ENCODE measurements around the gene MED26.
"Not testable (repeated sequence)": the region's sequence is repeated elsewhere in the genome, so short reads cannot be mapped to it uniquely, and the experiment has no call there.

MED26 gene

DNA sequence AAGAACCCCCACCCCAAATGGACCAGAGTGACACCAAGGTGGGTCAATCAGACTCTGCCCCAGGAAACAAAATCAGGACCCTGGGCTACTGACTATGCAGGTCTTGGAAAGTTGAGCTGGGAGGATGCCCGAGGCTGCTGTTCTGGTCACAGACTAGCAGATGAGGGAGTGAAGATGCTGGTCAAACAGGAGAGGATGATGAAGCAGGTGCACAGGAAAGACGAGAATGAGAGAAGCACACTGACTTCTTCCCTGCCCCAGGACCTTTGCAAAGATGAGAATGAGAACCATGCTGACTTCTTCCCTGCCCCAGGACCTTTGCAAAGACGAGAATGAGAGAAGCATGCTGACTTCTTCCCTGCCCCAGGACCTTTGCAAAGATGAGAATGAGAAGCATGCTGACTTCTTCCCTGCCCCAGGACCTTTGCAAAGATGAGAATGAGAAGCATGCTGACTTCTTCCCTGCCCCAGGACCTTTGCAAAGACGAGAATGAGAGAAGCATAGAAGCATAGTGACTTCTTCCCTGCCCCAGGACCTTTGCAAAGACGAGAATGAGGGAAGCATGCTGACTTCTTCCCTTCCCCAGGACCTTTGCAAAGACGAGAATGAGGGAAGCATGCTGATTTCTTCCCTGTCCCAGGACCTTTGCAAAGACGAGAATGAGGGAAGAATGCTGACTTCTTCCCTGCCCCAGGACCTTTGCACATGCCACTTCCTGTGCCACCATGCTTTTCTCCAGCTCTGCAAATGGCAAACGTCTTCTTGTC is 23.6 kb upstream of the MED26 start:
- DNase-seq (ENCODE audit: low spot score), result not testable (repeated sequence)

DNA sequence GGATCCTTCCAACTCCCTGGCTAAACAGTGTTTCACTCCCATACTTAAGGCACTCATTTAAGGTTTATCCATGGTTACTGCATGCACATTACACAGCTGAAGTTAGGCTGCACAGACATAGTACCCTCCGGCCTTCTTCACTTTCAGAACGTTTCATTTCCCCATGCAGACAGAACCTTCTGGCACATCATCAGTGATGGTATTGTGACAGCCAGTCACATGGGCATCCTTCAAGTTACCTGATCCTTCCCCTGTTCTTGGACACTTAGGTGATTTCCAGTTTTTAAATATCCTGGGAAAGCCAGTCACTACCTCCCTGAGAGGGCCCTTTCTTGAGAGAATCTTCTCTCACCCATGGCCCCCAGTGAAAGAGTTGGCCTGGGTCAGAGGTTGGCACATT is 22.8 kb upstream of the MED26 start:
- no peak for DNase-seq (ENCODE audit: low spot score)

DNA sequence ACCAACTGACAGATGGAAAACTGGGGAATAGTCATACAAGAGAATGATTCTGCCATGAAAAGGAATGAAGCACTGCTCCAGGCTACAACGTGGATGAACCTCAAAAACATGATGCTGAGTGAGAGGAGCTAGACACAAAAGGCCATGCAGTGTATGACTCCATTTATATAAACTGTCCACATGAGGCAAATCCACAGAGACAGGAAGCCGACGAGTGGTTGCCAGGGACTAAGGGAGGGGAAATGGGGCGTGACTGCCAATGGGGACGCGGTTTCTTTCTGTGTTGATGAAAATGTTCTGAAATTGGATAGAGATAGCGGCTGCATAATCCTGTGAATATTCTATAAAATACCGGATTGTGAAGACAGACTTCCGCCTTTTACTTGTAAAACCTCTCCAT is 21.7 kb upstream of the MED26 start:
- no peak for DNase-seq (ENCODE audit: low spot score)

DNA sequence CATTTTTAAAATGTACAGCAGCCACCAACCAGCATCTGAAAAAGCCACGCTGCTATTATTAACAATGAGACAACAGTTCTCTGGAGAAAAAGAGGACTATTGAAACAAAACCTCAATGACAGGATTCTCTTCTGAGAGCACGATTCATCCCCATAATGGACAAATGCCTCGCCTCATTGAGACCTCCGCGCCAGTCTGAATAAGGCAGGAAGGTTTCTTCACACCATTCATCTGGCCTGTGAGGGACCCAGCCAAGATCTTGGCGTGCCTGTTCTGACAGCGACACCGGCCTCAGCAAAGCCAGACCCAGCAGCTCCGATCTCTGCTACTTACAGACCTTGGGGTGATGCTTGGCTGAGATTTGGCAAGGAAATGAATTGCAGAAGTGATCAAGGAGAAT is 17.1 kb upstream of the MED26 start:
- DNase-seq (ENCODE audit: low spot score), result no peak

DNA sequence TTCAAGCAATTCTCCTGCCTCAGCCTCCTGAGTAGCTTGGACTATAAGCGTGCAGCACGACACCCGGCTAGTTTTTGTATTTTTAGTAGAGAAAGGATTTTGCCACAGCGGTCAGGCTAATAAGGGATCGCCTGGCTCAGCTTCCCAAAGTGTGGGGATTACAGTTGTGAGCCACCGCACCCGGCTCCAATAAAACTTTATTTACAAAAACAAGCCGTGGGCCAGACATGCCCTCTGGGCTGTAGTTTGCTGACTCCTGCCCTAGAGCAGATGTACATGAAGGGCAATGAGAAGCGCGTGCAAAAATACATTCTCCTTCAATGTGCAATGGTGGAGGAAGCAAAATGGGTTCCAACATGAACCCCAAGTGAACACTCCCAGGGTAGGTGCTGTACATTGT is 13.7 kb upstream of the MED26 start:
- DNase-seq (ENCODE audit: low spot score), result no peak

DNA sequence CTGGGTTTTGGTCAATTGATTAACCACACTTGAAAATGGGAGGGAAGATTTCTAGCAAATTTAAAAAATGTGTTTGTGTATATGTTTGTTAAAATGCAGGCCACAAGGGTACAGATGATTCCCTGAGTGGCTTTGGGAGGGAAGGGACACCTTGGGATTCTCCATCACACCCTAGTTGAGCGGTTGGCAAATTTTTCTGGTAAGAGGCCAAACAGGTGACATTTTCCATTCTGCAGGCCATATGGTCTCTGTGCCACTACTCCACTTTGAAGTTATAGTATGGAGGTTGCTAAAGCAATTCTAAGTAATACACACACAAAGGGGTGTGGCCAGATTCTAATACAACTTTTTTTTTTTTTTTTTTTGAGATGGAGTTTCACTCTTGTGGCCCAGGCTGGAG is 12.9 kb upstream of the MED26 start:
- DNase-seq (ENCODE audit: low spot score), result no peak

DNA sequence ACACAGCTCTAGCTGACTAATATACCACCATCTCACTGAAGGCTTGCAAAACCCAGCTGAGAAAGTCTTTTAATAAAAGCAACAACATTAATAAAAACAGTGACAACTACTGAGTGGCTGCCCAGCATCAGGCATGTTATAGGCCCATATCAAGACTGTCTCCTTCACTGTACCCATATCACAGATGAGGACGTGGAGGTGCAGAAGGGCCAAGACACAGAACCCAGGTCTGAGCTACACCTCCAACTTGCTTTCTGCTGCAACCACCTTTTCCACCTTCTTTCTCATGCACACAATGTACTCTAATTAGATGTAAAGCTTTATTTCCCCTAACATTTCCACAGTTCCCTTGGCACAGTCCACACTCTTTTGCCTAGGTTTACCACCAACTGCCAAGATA is 10.7 kb upstream of the MED26 start:
- no peak for DNase-seq (ENCODE audit: low spot score)

DNA sequence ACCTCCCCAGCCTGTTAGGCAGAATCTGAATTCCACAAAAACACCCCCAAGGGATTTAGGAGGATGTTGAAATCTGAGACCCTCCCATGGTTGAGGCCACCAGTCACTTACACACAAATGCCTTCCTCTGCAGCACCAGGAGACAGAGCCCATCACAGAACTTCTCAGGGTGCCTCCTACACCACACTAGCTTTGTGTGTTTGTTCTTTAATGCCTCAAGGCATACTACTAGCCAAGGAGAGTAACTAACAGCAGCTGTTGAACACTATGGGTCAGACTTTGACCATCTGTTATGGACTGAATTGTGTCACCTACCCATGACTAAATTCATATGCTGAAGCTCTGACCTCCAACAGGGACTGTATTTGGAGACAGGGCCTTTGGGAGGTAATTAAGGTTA is 9.5 kb upstream of the MED26 start:
- no peak for DNase-seq (ENCODE audit: low spot score)

DNA sequence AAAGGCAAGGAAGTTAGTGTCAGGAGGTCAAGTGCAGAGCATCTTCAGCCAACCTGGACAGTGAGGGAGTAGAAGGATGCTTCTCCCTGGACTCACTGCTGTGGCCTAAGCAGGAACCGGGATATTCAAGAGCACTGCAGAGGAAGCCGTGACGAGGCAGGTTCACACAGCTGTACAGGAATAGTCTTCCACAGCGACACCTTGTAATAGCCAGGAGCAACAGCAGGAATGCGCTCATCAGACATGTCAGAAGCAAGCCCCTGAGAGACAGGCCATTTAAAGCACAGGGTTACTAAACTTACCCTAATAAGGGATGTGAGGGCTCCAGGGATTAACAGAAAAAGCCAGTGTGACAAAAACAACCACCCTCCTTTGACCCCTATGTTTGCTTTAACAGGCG is 3.5 kb upstream of the MED26 start:
- no peak for DNase-seq (ENCODE audit: low spot score)

DNA sequence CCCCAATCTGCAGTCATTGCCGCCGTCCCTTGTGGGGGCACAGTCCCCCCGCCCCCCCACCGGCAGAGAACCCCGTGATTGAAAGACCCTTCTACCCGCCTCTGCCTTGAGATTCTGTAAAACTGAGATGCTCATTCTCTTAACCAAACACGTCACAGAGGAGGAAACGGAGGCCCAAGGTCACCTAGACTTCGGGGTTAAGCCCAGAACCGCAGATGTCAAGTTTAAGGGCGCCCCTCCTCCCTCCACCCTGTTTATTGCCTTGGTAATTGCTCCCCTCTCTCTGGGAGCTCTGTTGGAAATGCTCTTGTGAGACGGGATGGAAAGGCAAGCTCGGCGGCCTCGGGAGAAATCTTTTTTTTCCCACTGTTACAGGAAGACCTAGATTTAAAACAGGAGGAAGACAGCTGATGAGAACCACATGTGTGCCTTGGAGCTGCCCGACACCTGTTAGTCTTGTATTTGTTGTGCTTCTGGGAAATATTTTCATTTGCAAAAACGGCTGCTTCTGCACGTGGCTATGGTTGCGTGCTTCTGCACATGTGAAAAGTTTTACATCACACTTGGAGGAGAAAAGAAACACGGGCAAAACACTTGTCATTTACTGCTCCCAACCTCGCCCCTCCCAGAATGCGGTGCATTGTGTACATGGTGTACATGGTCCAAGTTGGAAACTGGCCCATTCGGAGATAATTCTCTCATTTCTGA is 1.1 kb upstream of the MED26 start:
- DNase-seq (ENCODE audit: low spot score), result no peak

DNA sequence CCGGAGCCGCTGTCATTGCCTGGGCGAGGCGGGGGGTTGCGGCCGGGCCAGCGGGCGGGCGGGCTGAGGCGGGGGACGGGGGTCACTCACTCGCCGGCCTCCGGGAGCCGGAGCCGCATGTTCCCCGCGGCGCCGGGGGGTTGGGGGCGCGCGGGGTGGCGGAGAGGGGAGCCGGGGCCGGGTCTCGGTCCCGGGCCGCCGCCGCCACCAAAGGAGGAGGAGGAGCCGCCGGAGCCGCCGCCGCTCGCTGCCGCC is 149 bp downstream of the MED26 start:
- no peak for DNase-seq (ENCODE audit: low spot score)

DNA sequence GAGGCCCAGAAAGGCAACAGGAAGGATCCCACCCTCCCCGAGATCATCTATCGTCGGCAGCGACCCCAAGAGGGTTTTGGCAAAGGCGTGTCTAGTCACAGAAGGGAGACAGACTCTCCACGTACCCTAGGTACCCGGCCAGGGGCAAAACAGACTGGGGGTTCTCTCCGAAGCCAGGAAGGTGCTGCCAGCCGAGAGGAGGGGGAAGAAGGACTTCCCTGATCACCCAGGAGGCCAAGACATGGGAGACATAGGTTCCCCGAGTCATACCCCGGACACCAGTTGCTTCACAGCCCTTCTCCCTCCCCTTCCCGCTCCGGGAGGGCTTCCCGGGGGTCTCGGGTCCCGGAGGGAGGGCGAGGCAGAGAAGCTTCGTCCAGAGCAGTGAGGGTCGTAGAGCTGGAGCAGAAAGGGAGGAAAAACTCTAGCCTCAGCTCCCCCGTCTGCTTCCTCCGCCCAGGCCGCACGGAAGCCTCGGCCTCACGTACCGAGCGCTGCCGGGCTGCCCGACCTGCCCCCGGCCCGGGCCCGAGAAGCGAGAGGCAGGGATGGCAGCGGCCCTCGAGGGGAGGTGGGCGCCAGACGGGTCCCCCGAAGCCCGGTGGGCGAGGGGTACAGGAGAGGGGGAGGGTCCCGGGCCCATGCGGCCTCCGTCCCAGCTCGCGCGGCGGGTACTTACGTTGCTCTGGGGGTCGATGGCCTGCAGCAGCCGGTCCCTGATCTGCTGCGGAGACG is 644 bp downstream of the MED26 start:
- no peak for DNase-seq (ENCODE audit: low spot score)

DNA sequence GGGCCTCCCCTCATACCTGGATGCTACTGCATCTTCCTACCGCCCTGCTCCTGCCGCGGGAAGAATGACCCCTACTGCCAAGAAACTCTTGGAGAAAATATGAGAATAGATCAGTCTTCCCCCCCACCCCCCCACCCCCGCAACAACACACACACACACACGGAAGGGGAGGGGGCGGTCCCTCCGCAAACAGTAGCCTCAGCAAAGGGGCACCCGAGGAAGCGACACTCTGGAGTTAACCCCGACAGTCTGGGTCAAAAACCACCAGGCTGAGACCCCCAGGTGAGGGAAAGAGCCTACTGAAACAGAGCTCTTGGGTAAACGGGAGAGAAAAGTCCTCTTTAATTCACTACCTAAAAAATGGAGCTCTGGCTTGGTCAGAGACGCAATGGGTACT is 1.2 kb downstream of the MED26 start:
- no peak for DNase-seq (ENCODE audit: low spot score)

DNA sequence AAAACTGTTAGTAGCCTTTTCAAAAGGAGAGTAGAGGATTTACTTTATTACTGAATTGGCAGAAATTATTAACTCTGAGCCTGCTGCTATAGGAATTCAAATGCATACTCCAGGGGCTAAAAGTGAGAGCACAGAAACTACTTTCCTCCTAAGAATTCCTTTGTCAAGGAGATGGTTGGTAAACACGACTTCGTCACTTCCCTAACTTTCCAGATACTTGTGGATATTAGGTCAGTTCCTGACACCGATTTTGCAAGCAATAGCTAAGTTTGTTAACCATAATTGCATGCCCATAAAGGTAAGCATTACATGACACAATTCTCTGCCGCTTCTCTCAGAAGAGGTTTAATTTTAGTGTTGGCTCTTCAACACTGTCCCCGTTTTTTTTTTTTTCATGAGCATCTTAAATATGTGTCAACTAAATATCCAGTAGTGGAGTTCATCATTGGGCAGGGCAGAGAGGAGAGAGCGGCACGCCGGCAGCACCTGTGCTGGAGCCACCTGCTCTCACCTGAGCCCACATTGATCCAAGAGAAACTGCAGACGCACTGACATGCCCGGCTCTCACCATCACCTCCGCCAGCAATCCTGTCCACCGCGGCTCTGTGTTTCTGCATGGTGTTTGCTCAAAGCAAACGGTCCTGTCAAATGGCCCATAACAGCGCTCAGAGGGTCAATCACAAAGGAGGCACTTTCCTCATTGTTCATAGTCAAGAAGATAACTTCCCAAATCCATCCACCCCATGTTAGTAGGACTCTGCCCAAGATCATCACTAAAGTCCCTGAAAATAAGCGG is 2.6 kb downstream of the MED26 start:
- DNase-seq (ENCODE audit: low spot score), result no peak

DNA sequence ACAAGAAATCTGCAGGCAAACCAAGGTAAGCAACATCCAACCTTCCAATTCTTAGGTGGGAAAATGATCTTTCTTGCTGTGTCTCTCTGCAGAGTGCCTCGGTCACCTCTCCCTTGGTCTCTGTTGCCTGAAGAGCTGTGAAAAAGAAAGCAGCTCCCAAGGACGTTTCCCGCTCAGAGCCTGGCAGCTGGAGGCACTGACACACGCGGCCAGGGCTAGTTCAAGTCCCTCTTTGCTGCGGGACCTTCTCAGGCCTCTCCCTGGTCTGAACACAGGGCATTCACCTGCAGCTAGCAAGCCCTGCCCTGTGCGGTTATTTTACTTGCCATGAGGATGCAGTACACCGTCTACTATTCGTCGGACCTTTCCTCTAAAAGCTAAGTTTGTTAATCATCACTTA is 3.8 kb downstream of the MED26 start:
- DNase-seq (ENCODE audit: low spot score), result no peak

DNA sequence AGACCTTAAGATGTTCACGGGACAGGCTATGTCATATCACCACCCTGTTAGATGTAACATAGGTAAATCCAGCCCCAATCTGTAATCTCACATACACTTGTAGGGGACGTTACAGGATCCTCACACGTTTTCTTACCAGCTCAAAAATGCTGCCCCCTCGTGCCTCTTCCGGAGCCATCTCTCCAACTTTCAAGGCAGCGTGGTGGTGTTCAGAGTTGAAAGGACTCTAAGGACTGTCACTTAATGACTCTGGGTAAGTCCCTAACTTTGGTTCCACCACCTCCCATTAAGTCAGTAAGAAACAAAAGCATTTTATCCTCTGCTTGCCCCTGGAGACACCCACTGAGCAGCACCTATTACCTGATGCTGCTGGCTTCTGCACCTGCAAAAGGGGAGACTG is 4.4 kb downstream of the MED26 start:
- no peak for DNase-seq (ENCODE audit: low spot score)

DNA sequence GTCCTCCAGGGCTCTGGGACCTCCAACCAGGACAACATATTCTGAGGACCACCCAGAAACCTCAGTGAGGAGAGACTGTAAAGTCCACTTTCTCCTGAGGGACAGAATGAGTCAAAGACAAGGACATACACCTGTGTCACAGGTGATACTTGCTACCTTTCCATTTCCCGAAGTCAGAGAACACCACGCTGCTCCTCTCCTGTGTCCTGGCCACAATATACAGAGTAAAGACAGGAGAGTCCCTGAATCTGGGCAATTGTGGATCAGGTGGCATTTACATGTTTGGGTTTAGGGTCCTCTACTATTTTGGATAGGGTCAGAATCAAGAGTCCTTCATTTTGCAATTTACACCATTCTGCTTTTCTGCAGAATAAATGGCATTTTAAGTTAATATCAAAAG is 4.9 kb downstream of the MED26 start:
- DNase-seq (ENCODE audit: low spot score), result no peak

DNA sequence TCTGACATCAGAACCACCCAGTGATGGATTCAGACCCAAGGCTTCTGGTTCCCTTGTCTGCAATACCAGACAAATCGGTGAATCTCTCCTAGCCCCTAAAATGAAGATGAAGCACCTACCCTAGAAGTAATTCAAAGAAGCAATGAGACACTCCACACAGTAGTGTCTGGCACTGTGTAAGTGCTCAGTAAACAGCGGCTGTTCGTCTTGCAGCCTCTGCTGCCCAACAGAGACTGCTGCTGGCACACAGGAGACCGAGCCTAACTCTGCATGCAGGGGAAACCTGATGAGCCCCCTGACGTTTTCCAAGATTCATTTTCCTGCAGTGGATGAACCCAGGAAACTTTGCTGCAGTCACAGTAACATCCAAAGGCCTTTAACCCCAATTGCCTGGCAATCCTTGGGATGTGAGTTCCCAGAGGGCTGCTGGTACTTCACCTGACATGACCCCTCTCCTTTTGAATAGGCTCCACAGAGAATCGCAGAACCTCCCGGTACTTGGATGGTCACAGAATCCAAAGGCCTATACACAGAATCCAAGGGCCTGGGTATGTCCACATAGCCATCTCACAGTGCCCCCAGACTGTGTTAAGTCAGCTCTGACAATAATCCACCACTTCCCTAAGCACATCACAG is 6.7 kb downstream of the MED26 start:
- no peak for DNase-seq (ENCODE audit: low spot score)

DNA sequence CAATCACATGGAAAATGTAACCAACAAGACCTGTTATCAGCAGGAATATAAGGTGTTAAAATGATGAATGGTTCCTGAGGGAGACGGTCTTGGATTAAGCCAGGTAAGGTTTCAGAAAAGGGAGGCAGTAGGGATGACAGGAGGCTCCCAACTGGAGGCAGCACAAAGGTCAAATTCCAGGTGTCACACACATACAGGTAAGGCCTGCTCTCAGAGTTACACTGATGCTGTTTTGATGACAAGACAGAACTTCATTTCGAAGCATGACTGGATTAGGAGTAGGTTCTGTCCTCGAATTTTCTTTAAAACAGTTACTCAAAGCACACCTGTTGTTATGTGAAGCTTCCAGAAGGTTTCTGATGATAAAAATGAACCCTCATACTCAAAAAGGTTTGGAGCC is 7.4 kb downstream of the MED26 start:
- no peak for DNase-seq (ENCODE audit: low spot score)

DNA sequence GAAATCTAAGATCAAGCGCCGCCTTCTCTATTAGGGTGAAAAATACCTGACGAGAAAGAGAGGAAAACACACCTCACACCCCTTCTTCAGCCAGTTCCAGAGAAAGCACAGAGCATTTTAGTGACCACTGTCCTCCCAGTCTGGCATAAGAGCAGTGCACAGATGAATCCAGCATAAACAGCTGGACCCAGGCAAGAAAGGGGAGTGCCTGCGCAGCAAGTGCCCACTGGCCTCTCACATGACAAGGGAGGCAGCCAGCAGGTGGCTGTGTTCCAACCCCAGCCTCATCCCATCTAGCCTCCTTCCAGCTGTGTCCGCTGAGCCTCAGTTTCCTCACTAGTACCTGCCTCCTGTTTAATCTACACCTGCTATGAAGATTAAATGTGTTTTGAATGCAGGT is 8.0 kb downstream of the MED26 start:
- no peak for DNase-seq (ENCODE audit: low spot score)

DNA sequence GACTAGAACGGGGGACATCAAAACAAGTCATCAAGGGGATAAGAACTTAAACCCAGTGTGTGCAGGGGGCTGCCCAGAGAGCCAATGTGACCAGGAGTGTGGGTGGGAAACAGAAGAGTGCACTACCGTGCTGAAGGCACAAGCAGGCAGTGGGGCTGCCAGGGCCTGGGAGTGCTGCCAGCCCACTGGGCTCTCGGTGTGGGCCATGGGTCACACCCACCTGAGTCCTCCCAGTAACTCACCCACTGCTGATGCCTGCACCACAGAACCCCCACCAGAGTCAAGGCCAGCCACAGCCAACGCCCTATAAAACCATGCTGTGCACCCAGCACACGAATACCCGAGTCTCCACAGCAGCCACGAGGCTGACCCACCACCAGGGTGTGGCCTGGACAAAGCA is 8.5 kb downstream of the MED26 start:
- no peak for DNase-seq (ENCODE audit: low spot score)

DNA sequence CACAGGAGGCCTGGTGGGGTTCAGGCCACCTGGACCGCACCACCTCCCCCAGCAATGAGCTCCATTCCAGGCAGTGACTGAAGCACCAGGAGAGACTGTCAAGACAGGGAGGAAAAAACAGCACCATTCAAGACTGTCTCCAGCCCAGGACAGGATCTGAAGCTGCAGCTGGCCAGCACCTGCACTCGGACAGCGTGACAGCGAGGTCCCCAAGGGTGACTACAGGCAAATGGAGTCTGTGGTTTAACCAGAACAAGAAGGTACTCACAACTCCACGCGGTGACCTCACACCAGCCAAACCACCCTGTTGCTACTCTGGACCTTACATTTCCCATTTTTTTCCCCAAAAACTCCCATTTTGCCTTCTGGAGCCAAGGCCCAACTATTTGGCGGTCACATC is 9.8 kb downstream of the MED26 start:
- DNase-seq (ENCODE audit: low spot score), result no peak

Measured in SK-N-DZ (cell line).